Measurements from ENCODE around the gene RBFOX1. TPM values are rescaled to one million over a fixed set of nuclear protein-coding genes. Genes with fewer than 3 reads are reported as not detected.

Gene RBFOX1
- total and polyA plus RNA-seq, 10 of the 15 experiments (the other 5 are each of a cell fraction or from before 2014, with no cell fraction given) = 0.87 TPM; not detected in 9

- Histone ChIP-seq H3K9me3 (replicated peaks; ENCODE audit: control insufficient read depth, insufficient read depth, low read length) (no peaks in the 10 kb centered on the region), H4K20me1 (ENCODE audit: control insufficient read depth, insufficient read depth) (no peaks in the 10 kb centered on the region), H3K9ac (ENCODE audit: control insufficient read depth, insufficient read depth, low read length) (no peak overlapping the region), H3K4me1 (ENCODE audit: control insufficient read depth, insufficient read depth, low read length) (no peaks in the 10 kb centered on the region), H3K4me3 (no peak overlapping the region), H3K79me2 (ENCODE audit: control insufficient read depth, insufficient read depth, low read length) (no peaks in the 10 kb centered on the region), H3K4me2 (ENCODE audit: control insufficient read depth, insufficient read depth) (no peak overlapping the region), H3K36me3 (ENCODE audit: control insufficient read depth in 2 of 2, insufficient read depth in 2 of 2, low read length in 1 of 2) (no peaks in the 10 kb centered on the region), H3K27me3 (replicated peaks in 1 of 2; ENCODE audit: control insufficient read depth in 2 of 2, insufficient read depth in 2 of 2, low read length in 1 of 2) (no peaks in the 10 kb centered on the region), H3K27ac (ENCODE audit: control insufficient read depth, insufficient read depth) (no peak overlapping the region), H2AFZ (ENCODE audit: control insufficient read depth, low read depth, low read length) (no peak overlapping the region)
- intact Hi-C loops (cut with micrococcal nuclease; ENCODE audit: unreplicated experiment) (no loop called here), in situ Hi-C loops (cut with MboI) (no loop called here)
- no TSS peak for BruUV-seq (replicated peaks)
- ChIA-PET POLR2A (no interaction called here), SMC1A (ENCODE audit: uncharacterized antibody, unreplicated experiment) (no interaction called here), RAD21 (ENCODE audit: unreplicated experiment) (no interaction called here), CTCF (no interaction called here)
- WGBS (ENCODE audit: insufficient coverage, insufficient replicate concordance, low lambda C conversion rate, missing lambda C conversion rate) = no CpG with 5 or more reads among the region's 1 CpG
- ATAC-seq (no peak), FAIRE-seq (no peak), DNase-seq (ENCODE audit: low read depth, low spot score) (no peak)
- TF ChIP-seq RELA (IDR thresholded peaks at IDR 0.05; ENCODE audit: borderline replicate concordance, partially characterized antibody) (no peak), EP300 (IDR thresholded peaks at IDR 0.05; ENCODE audit: borderline replicate concordance in 1 of 2, control insufficient read depth in 1 of 2, low read depth in 2 of 2, low read length in 2 of 2) (no peak), ZNF217 (IDR thresholded peaks at IDR 0.05) (no peak), BCL3 (IDR thresholded peaks at IDR 0.05; ENCODE audit: borderline replicate concordance, insufficient read depth, low read depth, low read length, poor library complexity, severe bottlenecking) (no peak), SMAD5 (IDR thresholded peaks at IDR 0.05; ENCODE audit: low read depth) (no peak), CREM (IDR thresholded peaks at IDR 0.05; ENCODE audit: low read depth) (no peak), ZBTB33 (IDR thresholded peaks at IDR 0.05) (no peak), SMARCA5 (IDR thresholded peaks at IDR 0.05) (no peak), PBX3 (IDR thresholded peaks at IDR 0.05; ENCODE audit: insufficient replicate concordance, low read depth, low read length) (no peak), RCOR1 (conservative IDR thresholded peaks at IDR 0.05; ENCODE audit: low read depth, low read length) (no peak), ZNF687 (IDR thresholded peaks at IDR 0.05) (no peak), NR2C2 (IDR thresholded peaks at IDR 0.05; ENCODE audit: borderline replicate concordance, control insufficient read depth, insufficient read length, low read depth) (no peak)
Observed at GRCh38 chr16:7471268-7471667, 138.6 kb downstream of the RBFOX1 start.

All from GM12878 (cell line).